Fibroblast of pulmonary artery (primary cell): ENCODE results near the gene CD4.

Source experiments
- DNase-seq: peaks from one replicate; pipeline ENCODE4 v3.0.0-alpha.2; 2010; ENCODE audit warnings: low read depth
- H3K4me3 ChIP-seq: replicated peaks from 2 replicates; pipeline ENCODE4 v1.5.1; 2011; ENCODE audit warnings: low read depth, mild to moderate bottlenecking, control low read depth, low read length, moderate library complexity
- CTCF ChIP-seq: IDR thresholded peaks from 2 replicates; pipeline ENCODE4 v1.5.1; 2011; ENCODE audit warnings: mild to moderate bottlenecking, control low read depth, low read length, inconsistent platforms; ENCODE audit errors: missing control alignments

Gene CD4

GRCh38 chr12:6796576-6796975 is 7.2 kb downstream of the CD4 start:
- TF ChIP-seq CTCF = no peak
- H3K4me3 ChIP-seq = no peak overlapping the region
- DNase-seq = no peak

GRCh38 chr12:6799147-6799546 is 9.8 kb downstream of the CD4 start:
- DNase-seq = no peak
- no peak for TF ChIP-seq CTCF
- no peak overlapping the region for H3K4me3 ChIP-seq

- no peak for DNase-seq
- no peak for TF ChIP-seq CTCF
- H3K4me3 ChIP-seq = no peak overlapping the region
Measured at GRCh38 chr12:6807170-6807569, 17.8 kb downstream of the CD4 start.

GRCh38 chr12:6809056-6809455 is 19.7 kb downstream of the CD4 start:
- no peak for TF ChIP-seq CTCF
- no peak for DNase-seq
- H3K4me3 ChIP-seq = no peak overlapping the region

GRCh38 chr12:6810758-6811157 is 21.4 kb downstream of the CD4 start:
- DNase-seq = no peak
- H3K4me3 ChIP-seq = no peak overlapping the region
- TF ChIP-seq CTCF = no peak

- TF ChIP-seq CTCF = no peak
- no peak for DNase-seq
- H3K4me3 ChIP-seq = no peak overlapping the region
Measured at GRCh38 chr12:6813363-6813762, 24.0 kb downstream of the CD4 start.

GRCh38 chr12:6816598-6816997 is 27.3 kb downstream of the CD4 start:
- no peak for DNase-seq
- no peak overlapping the region for H3K4me3 ChIP-seq
- no peak for TF ChIP-seq CTCF
